Measurements from ENCODE around the gene ANXA8. TPM values are rescaled to one million over a fixed set of nuclear protein-coding genes. Genes with fewer than 3 reads are reported as not detected.

The ANXA8 gene
- total and polyA plus RNA-seq, 2 experiments from 2014 or later = not detected

DNA sequence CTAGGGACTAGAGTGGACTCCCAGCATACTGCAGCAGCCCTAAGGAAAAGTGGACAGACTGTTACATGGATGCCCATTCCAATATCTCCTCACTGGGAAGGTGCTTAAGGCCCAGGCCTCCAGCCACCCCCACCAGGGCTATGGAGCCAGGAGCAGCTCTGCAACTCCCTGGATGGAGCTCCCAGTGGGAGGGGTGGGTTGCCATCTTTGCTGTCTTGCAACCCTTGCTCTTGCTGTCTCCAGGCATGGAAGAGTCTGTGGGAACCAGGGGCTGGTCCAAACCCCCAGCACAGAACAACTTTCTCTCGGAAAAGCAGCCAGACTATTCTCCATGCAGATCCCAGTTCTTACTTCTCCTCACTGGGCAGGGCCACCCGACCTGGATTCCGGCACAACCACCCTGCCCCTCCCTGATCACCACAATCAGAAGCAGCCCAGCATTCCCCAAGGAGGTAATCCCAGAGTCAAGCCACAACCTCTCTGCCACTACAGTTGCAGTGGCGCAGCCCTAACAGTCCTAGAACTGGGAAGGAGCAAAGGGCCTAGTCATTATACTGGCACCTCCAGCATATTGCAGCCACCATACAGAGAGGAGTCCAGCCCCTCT is 58.0 kb downstream of the ANXA8 start:
- Histone ChIP-seq H3K4me3 (no peak overlapping the region), H3K4me1 (ENCODE audit: insufficient read depth) (0 out of 2 replicates have a peak, but pooled peaks cover 3% of the 10 kb centered on the region), H3K79me2 (replicated peaks; ENCODE audit: insufficient read depth) (no peaks in the 10 kb centered on the region), H3K4me2 (no peak overlapping the region), H3K9me2 (ENCODE audit: insufficient read depth) (no peaks in the 10 kb centered on the region), H3K27ac (ENCODE audit: low read depth) (no peak overlapping the region), H2AFZ (no peak overlapping the region), H3K36me3 (ENCODE audit: insufficient read depth) (no peaks in the 10 kb centered on the region), H3F3A (replicated peaks; ENCODE audit: low read depth) (no peaks in the 10 kb centered on the region), H4K20me1 (replicated peaks; ENCODE audit: insufficient read depth) (no peaks in the 10 kb centered on the region), H3K27me3 (ENCODE audit: insufficient read depth) (no peaks in the 10 kb centered on the region)
- no peak overlapping the region for H3K4me3 Mint-ChIP-seq
- ATAC-seq (no peak), DNase-seq (ENCODE audit: low spot score) (no peak)
- H3K27ac Mint-ChIP-seq = no peak overlapping the region
- TF ChIP-seq, protein P1, sequence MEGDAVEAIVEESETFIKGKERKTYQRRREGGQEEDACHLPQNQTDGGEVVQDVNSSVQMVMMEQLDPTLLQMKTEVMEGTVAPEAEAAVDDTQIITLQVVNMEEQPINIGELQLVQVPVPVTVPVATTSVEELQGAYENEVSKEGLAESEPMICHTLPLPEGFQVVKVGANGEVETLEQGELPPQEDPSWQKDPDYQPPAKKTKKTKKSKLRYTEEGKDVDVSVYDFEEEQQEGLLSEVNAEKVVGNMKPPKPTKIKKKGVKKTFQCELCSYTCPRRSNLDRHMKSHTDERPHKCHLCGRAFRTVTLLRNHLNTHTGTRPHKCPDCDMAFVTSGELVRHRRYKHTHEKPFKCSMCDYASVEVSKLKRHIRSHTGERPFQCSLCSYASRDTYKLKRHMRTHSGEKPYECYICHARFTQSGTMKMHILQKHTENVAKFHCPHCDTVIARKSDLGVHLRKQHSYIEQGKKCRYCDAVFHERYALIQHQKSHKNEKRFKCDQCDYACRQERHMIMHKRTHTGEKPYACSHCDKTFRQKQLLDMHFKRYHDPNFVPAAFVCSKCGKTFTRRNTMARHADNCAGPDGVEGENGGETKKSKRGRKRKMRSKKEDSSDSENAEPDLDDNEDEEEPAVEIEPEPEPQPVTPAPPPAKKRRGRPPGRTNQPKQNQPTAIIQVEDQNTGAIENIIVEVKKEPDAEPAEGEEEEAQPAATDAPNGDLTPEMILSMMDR (conservative IDR thresholded peaks at IDR 0.05; ENCODE audit: low read depth in 2 of 2) = no peak
- TF ChIP-seq POLR2AphosphoS5 (IDR thresholded peaks at IDR 0.05; ENCODE audit: low read depth) = no peak
- no peak for TF ChIP-seq JUNB (IDR thresholded peaks at IDR 0.05; ENCODE audit: unreplicated experiment)
- TF ChIP-seq, protein P2, sequence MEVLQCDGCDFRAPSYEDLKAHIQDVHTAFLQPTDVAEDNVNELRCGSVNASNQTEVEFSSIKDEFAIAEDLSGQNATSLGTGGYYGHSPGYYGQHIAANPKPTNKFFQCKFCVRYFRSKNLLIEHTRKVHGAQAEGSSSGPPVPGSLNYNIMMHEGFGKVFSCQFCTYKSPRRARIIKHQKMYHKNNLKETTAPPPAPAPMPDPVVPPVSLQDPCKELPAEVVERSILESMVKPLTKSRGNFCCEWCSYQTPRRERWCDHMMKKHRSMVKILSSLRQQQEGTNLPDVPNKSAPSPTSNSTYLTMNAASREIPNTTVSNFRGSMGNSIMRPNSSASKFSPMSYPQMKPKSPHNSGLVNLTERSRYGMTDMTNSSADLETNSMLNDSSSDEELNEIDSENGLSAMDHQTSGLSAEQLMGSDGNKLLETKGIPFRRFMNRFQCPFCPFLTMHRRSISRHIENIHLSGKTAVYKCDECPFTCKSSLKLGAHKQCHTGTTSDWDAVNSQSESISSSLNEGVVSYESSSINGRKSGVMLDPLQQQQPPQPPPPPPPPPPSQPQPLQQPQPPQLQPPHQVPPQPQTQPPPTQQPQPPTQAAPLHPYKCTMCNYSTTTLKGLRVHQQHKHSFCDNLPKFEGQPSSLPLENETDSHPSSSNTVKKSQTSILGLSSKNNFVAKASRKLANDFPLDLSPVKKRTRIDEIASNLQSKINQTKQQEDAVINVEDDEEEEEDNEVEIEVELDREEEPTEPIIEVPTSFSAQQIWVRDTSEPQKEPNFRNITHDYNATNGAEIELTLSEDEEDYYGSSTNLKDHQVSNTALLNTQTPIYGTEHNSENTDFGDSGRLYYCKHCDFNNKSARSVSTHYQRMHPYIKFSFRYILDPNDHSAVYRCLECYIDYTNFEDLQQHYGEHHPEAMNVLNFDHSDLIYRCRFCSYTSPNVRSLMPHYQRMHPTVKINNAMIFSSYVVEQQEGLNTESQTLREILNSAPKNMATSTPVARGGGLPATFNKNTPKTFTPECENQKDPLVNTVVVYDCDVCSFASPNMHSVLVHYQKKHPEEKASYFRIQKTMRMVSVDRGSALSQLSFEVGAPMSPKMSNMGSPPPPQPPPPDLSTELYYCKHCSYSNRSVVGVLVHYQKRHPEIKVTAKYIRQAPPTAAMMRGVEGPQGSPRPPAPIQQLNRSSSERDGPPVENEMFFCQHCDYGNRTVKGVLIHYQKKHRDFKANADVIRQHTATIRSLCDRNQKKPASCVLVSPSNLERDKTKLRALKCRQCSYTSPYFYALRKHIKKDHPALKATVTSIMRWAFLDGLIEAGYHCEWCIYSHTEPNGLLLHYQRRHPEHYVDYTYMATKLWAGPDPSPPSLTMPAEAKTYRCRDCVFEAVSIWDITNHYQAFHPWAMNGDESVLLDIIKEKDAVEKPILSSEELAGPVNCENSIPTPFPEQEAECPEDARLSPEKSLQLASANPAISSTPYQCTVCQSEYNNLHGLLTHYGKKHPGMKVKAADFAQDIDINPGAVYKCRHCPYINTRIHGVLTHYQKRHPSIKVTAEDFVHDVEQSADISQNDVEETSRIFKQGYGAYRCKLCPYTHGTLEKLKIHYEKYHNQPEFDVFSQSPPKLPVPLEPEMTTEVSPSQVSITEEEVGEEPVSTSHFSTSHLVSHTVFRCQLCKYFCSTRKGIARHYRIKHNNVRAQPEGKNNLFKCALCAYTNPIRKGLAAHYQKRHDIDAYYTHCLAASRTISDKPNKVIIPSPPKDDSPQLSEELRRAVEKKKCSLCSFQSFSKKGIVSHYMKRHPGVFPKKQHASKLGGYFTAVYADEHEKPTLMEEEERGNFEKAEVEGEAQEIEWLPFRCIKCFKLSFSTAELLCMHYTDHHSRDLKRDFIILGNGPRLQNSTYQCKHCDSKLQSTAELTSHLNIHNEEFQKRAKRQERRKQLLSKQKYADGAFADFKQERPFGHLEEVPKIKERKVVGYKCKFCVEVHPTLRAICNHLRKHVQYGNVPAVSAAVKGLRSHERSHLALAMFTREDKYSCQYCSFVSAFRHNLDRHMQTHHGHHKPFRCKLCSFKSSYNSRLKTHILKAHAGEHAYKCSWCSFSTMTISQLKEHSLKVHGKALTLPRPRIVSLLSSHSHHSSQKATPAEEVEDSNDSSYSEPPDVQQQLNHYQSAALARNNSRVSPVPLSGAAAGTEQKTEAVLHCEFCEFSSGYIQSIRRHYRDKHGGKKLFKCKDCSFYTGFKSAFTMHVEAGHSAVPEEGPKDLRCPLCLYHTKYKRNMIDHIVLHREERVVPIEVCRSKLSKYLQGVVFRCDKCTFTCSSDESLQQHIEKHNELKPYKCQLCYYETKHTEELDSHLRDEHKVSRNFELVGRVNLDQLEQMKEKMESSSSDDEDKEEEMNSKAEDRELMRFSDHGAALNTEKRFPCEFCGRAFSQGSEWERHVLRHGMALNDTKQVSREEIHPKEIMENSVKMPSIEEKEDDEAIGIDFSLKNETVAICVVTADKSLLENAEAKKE (CRISPR knock-in tag; IDR thresholded peaks at IDR 0.05) = no peak
- no peak for TF ChIP-seq EZH2phosphoT487 (IDR thresholded peaks at IDR 0.05; ENCODE audit: unreplicated experiment)
- TF ChIP-seq EZH2 (IDR thresholded peaks at IDR 0.05; ENCODE audit: low read depth, unreplicated experiment) = no peak
- TF ChIP-seq, protein P3, sequence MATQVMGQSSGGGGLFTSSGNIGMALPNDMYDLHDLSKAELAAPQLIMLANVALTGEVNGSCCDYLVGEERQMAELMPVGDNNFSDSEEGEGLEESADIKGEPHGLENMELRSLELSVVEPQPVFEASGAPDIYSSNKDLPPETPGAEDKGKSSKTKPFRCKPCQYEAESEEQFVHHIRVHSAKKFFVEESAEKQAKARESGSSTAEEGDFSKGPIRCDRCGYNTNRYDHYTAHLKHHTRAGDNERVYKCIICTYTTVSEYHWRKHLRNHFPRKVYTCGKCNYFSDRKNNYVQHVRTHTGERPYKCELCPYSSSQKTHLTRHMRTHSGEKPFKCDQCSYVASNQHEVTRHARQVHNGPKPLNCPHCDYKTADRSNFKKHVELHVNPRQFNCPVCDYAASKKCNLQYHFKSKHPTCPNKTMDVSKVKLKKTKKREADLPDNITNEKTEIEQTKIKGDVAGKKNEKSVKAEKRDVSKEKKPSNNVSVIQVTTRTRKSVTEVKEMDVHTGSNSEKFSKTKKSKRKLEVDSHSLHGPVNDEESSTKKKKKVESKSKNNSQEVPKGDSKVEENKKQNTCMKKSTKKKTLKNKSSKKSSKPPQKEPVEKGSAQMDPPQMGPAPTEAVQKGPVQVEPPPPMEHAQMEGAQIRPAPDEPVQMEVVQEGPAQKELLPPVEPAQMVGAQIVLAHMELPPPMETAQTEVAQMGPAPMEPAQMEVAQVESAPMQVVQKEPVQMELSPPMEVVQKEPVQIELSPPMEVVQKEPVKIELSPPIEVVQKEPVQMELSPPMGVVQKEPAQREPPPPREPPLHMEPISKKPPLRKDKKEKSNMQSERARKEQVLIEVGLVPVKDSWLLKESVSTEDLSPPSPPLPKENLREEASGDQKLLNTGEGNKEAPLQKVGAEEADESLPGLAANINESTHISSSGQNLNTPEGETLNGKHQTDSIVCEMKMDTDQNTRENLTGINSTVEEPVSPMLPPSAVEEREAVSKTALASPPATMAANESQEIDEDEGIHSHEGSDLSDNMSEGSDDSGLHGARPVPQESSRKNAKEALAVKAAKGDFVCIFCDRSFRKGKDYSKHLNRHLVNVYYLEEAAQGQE (IDR thresholded peaks at IDR 0.05; ENCODE audit: unreplicated experiment) = no peak
- no peak for TF ChIP-seq CREB1 (CRISPR knock-in tag; IDR thresholded peaks at IDR 0.05; ENCODE audit: low read depth)
- TF ChIP-seq ZNF114 (CRISPR knock-in tag; IDR thresholded peaks at IDR 0.05) = no peak
- no peak for TF ChIP-seq STAT1 (IDR thresholded peaks at IDR 0.05; ENCODE audit: unreplicated experiment)
- TF ChIP-seq, protein P4, sequence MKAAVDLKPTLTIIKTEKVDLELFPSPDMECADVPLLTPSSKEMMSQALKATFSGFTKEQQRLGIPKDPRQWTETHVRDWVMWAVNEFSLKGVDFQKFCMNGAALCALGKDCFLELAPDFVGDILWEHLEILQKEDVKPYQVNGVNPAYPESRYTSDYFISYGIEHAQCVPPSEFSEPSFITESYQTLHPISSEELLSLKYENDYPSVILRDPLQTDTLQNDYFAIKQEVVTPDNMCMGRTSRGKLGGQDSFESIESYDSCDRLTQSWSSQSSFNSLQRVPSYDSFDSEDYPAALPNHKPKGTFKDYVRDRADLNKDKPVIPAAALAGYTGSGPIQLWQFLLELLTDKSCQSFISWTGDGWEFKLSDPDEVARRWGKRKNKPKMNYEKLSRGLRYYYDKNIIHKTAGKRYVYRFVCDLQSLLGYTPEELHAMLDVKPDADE (IDR thresholded peaks at IDR 0.05) = no peak
- TF ChIP-seq ZNF331 (CRISPR knock-in tag; IDR thresholded peaks at IDR 0.05; ENCODE audit: low read depth) = no peak
- no peak for TF ChIP-seq NANOG (IDR thresholded peaks at IDR 0.05; ENCODE audit: borderline replicate concordance)
- peaks cover 8% of the 10 kb centered on the region for H3K4me1 Mint-ChIP-seq
- no peaks in the 10 kb centered on the region for H3K9me3 Mint-ChIP-seq
- no peaks in the 10 kb centered on the region for H3K36me3 Mint-ChIP-seq (ENCODE audit: low read depth)
- H3K27me3 Mint-ChIP-seq (ENCODE audit: insufficient read depth, low read depth, poor library complexity) = peaks cover 11% of the 10 kb centered on the region
